Measurements from ENCODE around the gene CD44. TPM values are rescaled to one million over a fixed set of nuclear protein-coding genes. Genes with fewer than 3 reads are reported as not detected.
A peak's percentile ranks its signal among the peaks of the same experiment; 100 is the strongest.

CD44 gene
- polyA plus RNA-seq, 1 of the 3 experiments (the other 2 are of a cell fraction), result 457 TPM

- no peak for TF ChIP-seq REST (IDR thresholded peaks at IDR 0.05; ENCODE audit: low read depth, low read length)
- 0 out of 4 replicates have a peak, but pooled peaks of 1 of the 2 experiments have one; percentile 34 for TF ChIP-seq EP300 (IDR thresholded peaks at IDR 0.05; ENCODE audit: borderline replicate concordance in 1 of 2, low read depth in 1 of 2, low read length in 1 of 2)
- no peak for TF ChIP-seq CTCF (IDR thresholded peaks at IDR 0.05)
Measured at GRCh38 chr11:35260342-35260985, 121.5 kb downstream of the CD44 start (continued).

GRCh38 chr11:35261197-35261596, 122.2 kb downstream of the CD44 start:
- no peaks in the 10 kb centered on the region for H4K20me1 ChIP-seq (ENCODE audit: insufficient read depth)
- H3K9ac ChIP-seq, result peak overlapping the region; percentile 52; the same call in 1 of the 2 replicates
- peaks cover 0 to 6% of the 10 kb centered on the region in 2 experiments; a peak in 3 of 4 replicates for H3K4me1 ChIP-seq (ENCODE audit: control insufficient read depth in 1 of 2, insufficient read depth in 2 of 2, low read depth in 1 of 2, low read length in 1 of 2)
- H3K4me3 ChIP-seq (ENCODE audit: low read depth in 2 of 2, low read length in 1 of 2), result no peak overlapping the region
- H3K27me3 ChIP-seq (ENCODE audit: insufficient read depth), result no peaks in the 10 kb centered on the region
- peaks cover 8% of the 10 kb centered on the region for H3F3A ChIP-seq (replicated peaks; ENCODE audit: insufficient read depth)
- no peaks in the 10 kb centered on the region for H3K36me3 ChIP-seq (replicated peaks in 1 of 2; ENCODE audit: control insufficient read depth in 1 of 2, insufficient read depth in 2 of 2, low read length in 1 of 2)
- H3K9me3 ChIP-seq, result no peaks in the 10 kb centered on the region
- peak; percentile 20 for DNase-seq
- H3K4me2 ChIP-seq, result peak overlapping the region; percentile 17; the same call in 1 of the 2 replicates
- peak overlapping the region in 1 of 2 experiments; percentile 76; a peak in 2 of 4 replicates for H3K27ac ChIP-seq (ENCODE audit: low read depth in 2 of 2, low read length in 1 of 2)
- no peaks in the 10 kb centered on the region for H3K9me2 ChIP-seq
- ChIA-PET POLR2A (no interaction called here), CTCF (interaction anchor here (0.6 to 2.9 kb wide), 11 partner anchors 15 to 335 kb away, joined by 3 to 11 read pairs (median 5); no protein-coding TSS in a partner anchor)
- no peaks in the 10 kb centered on the region for H3K79me2 ChIP-seq (ENCODE audit: insufficient read depth)
- 58% methylated on average over 1 of the region's 1 CpG for WGBS (ENCODE audit: low lambda C conversion rate)
- no peak overlapping the region for H2AFZ ChIP-seq (ENCODE audit: low read depth)
- no peak for TF ChIP-seq POLR2AphosphoS5 (IDR thresholded peaks at IDR 0.05; ENCODE audit: low read depth, low read length)
- TF ChIP-seq ELF1 (IDR thresholded peaks at IDR 0.05), result no peak
- TF ChIP-seq MXI1 (IDR thresholded peaks at IDR 0.05; ENCODE audit: low read depth, low read length), result no peak
- no peak for TF ChIP-seq EP300 (IDR thresholded peaks at IDR 0.05; ENCODE audit: borderline replicate concordance in 1 of 2, low read depth in 1 of 2, low read length in 1 of 2)
- TF ChIP-seq FOXM1 (IDR thresholded peaks at IDR 0.05; ENCODE audit: low read depth), result no peak
- 0 out of 2 replicates have a peak, but pooled peaks have one; percentile 9 for TF ChIP-seq RCOR1 (IDR thresholded peaks at IDR 0.05; ENCODE audit: low read length)
- TF ChIP-seq SMC3 (IDR thresholded peaks at IDR 0.05; ENCODE audit: low read depth, low read length), result no peak
- TF ChIP-seq YY1 (IDR thresholded peaks at IDR 0.05; ENCODE audit: low read depth), result no peak
- TF ChIP-seq RAD21 (IDR thresholded peaks at IDR 0.05; ENCODE audit: low read length), result peak; percentile 53
- TF ChIP-seq TEAD4 (IDR thresholded peaks at IDR 0.05; ENCODE audit: borderline replicate concordance, insufficient read depth), result no peak
- TF ChIP-seq TAF1 (IDR thresholded peaks at IDR 0.05; ENCODE audit: borderline replicate concordance, low read depth, low read length), result no peak
- TF ChIP-seq RXRA (IDR thresholded peaks at IDR 0.05; ENCODE audit: borderline replicate concordance, low read depth), result no peak
- no peak for TF ChIP-seq CTCF (IDR thresholded peaks at IDR 0.05)
- no peak for TF ChIP-seq NFIC (IDR thresholded peaks at IDR 0.05; ENCODE audit: borderline replicate concordance)
- TF ChIP-seq GATA2 (CRISPR knock-in tag; IDR thresholded peaks at IDR 0.05), result peak; percentile 44; the same call in 1 of the 2 replicates
- no peak for TF ChIP-seq TCF12 (IDR thresholded peaks at IDR 0.05)
- no peak for TF ChIP-seq PBX3 (IDR thresholded peaks at IDR 0.05)
